Stomach (tissue), 9 donors: ENCODE results near the gene NPAS3. TPM values are rescaled to one million over a fixed set of nuclear protein-coding genes. Genes with fewer than 3 reads are reported as not detected.

Experiments used
- DNase-seq, 2 donors: peaks; one replicate each; pipeline versions ENCODE4 v3.0.0 to v3.0.0-alpha.2; 2013 to 2019
- H3K27ac ChIP-seq, 5 donors: fragments of 200-600 bp in 4 of 5; sonication (generic) in 4 of 5; one replicate each; pipeline ENCODE4 v1.5.1; 2013 to 2019; ENCODE audit warnings: mild to moderate bottlenecking in 1 of 5, moderate library complexity in 1 of 5
- H3K27me3 ChIP-seq, 3 donors: fragments of 200-600 bp; sonication (generic); one replicate each; pipeline ENCODE4 v1.5.1; 2017 to 2019; ENCODE audit warnings: mixed run types in 1 of 3
- H3K36me3 ChIP-seq, 4 donors: fragments of 200-600 bp; sonication (generic); 1 replicate in 3 of 4; 2 replicates in 1 of 4; pipeline ENCODE4 v1.5.1; 2016 to 2019
- H3K4me1 ChIP-seq, 4 donors: fragments of 200-600 bp; sonication (generic); one replicate each; pipeline ENCODE4 v1.5.1; 2016 to 2019
- H3K4me3 ChIP-seq, 4 donors: fragments of 200-600 bp; sonication (generic) in 3 of 4; one replicate each; pipeline ENCODE4 v1.5.1; 2016 to 2019; ENCODE audit warnings: mild to moderate bottlenecking in 1 of 4
- H3K9me3 ChIP-seq, 4 donors: fragments of 200-600 bp; sonication (generic); one replicate each; pipeline ENCODE4 v1.5.1; 2016 to 2019
- CTCF ChIP-seq, 7 experiments: fragments of 450-650 bp in 4 of 7; fragments of 200-600 bp in 3 of 7; sonication (generic) in 3 of 7; IDR thresholded peaks; one replicate each; pipeline ENCODE4 v1.5.1; 2016 to 2019; ENCODE audit warnings: antibody characterized with exemption in 7 of 7, control low read depth in 2 of 7, mild to moderate bottlenecking in 1 of 7
- EP300 ChIP-seq: sonication (generic); formaldehyde crosslinking; IDR thresholded peaks from one replicate; pipeline ENCODE4 v1.6.1; 2017; ENCODE audit warnings: antibody characterized with exemption
- POLR2A ChIP-seq, 4 donors: fragments of 450-650 bp; IDR thresholded peaks; one replicate each; pipeline ENCODE4 v1.6.1; 2016; ENCODE audit warnings: antibody characterized with exemption in 4 of 4, control low read depth in 2 of 4, mild to moderate bottlenecking in 1 of 4, moderate library complexity in 1 of 4
- POLR2AphosphoS5 ChIP-seq, 3 donors: sonication (generic); formaldehyde crosslinking; IDR thresholded peaks; one replicate each; pipeline ENCODE4 v1.6.1; 2016; ENCODE audit warnings: antibody characterized with exemption in 3 of 3
- WGBS, 5 donors: extraction: QIAGEN DNeasy Blood & Tissue Kit in 3 of 5; methylation state at CpG; one replicate each; pipeline versions ENCODE4 v1.1.5 to v1.1.7; 2013 to 2018; 5-methylcytosine and 5-hydroxymethylcytosine counted together
- intact Hi-C: fragments of 100-400 bp; cut with DNase I; formaldehyde crosslinking; loops from one replicate; pipeline ENCODE4 v1.15.1; 2023; ENCODE audit warnings: low total_unique reads
- polyA plus RNA-seq, 3 donors: library from polyadenylated mRNA; stranded (reverse); fragments of 200-250 nt; gene quantifications; one replicate each; pipeline ENCODE4 v1.2.3, GENCODE V29; 2013
- total RNA-seq, 5 donors: library from RNA; depleted of rRNA; stranded (reverse); fragments of >200 nt; gene quantifications; one replicate each; pipeline versions ENCODE4 v1.1.0 to v1.2.3, GENCODE V29; 2014 to 2016
- donor health status: healthy with polysubstance abuse.
- donor health status: Bipolar disorder and iron deficiency.
- donor health status: healthy.

The NPAS3 gene
- total and polyA plus RNA-seq, 8 donors = under 0.01 to 7.9 (median 0.76) TPM; not detected in 1

GRCh38 chr14:33035416-33036194, 96.9 kb downstream of the NPAS3 start:
- Histone ChIP-seq H3K9me3 (no peaks in the 10 kb centered on the region), H3K4me3 (no peak overlapping the region), H3K27me3 (no peaks in the 10 kb centered on the region), H3K27ac (no peak overlapping the region), H3K36me3 (no peaks in the 10 kb centered on the region), H3K4me1 (no peaks in the 10 kb centered on the region)
- WGBS, 5 donors = 67 to 81% (median 74%) methylated on average over 5 of the region's 5 CpGs
- intact Hi-C loops = no loop called here
- TF ChIP-seq EP300 (no peak), CTCF (IDR thresholded peaks at IDR 0.05) (no peak), POLR2A (IDR thresholded peaks at IDR 0.05) (no peak), POLR2AphosphoS5 (IDR thresholded peaks at IDR 0.05) (no peak)
- no peak for DNase-seq

GRCh38 chr14:33039311-33039710, 100.6 kb downstream of the NPAS3 start:
- H3K36me3 ChIP-seq = no peaks in the 10 kb centered on the region
- WGBS, 5 donors = 53 to 75% (median 63%) methylated on average over 3 of the region's 3 CpGs
- H3K4me1 ChIP-seq = no peaks in the 10 kb centered on the region
- no peak overlapping the region for H3K27ac ChIP-seq
- H3K27me3 ChIP-seq = no peaks in the 10 kb centered on the region
- H3K9me3 ChIP-seq = peaks cover 0 to 11% (median 4%) of the 10 kb centered on the region in 4 donors
- no peak for DNase-seq
- TF ChIP-seq POLR2AphosphoS5 (IDR thresholded peaks at IDR 0.05) (no peak), EP300 (no peak), POLR2A (IDR thresholded peaks at IDR 0.05) (no peak), CTCF (IDR thresholded peaks at IDR 0.05) (no peak)
- intact Hi-C loops = no loop called here
- H3K4me3 ChIP-seq = no peak overlapping the region

GRCh38 chr14:33040372-33041140, 101.9 kb downstream of the NPAS3 start:
- Histone ChIP-seq H3K27ac (no peak overlapping the region), H3K9me3 (peaks cover 0 to 17% (median 6%) of the 10 kb centered on the region in 4 donors), H3K4me1 (no peaks in the 10 kb centered on the region), H3K36me3 (no peaks in the 10 kb centered on the region), H3K27me3 (no peaks in the 10 kb centered on the region), H3K4me3 (no peak overlapping the region)
- intact Hi-C loops = no loop called here
- TF ChIP-seq CTCF (IDR thresholded peaks at IDR 0.05) (no peak), POLR2A (IDR thresholded peaks at IDR 0.05) (no peak), EP300 (no peak), POLR2AphosphoS5 (IDR thresholded peaks at IDR 0.05) (no peak)
- DNase-seq = no peak
- WGBS, 5 donors = 74 to 90% (median 84%) methylated on average over 3 of the region's 3 CpGs

- H3K27ac ChIP-seq = no peak overlapping the region
These were observed 103.9 kb downstream of the NPAS3 start for GRCh38 chr14:33042591-33042990.

More at GRCh38 chr14:33042591-33042990, 103.9 kb downstream of the NPAS3 start:
- 33 to 43% (median 37%) methylated on average over 1 of the region's 1 CpG for WGBS, 5 donors
- Histone ChIP-seq H3K27me3 (no peaks in the 10 kb centered on the region), H3K4me1 (no peaks in the 10 kb centered on the region), H3K9me3 (peaks cover 0 to 17% (median 6%) of the 10 kb centered on the region in 4 donors), H3K4me3 (no peak overlapping the region), H3K36me3 (no peaks in the 10 kb centered on the region)
- TF ChIP-seq POLR2A (IDR thresholded peaks at IDR 0.05) (no peak), POLR2AphosphoS5 (IDR thresholded peaks at IDR 0.05) (no peak), CTCF (IDR thresholded peaks at IDR 0.05) (no peak), EP300 (no peak)
- DNase-seq = no peak
- intact Hi-C loops = no loop called here
